GM12878 (cell line): ENCODE results near the gene PKD1. TPM values are rescaled to one million over a fixed set of nuclear protein-coding genes. Genes with fewer than 3 reads are reported as not detected.
A peak's percentile ranks its signal among the peaks of the same experiment; 100 is the strongest.

Source experiments
- ATAC-seq: fragments of 200-7000 bp; cut with Tn5 transposase; 3 replicates; pipeline ENCODE4 v1.9.1; 2020; ENCODE audit warnings: mild to moderate bottlenecking, moderate library complexity
- BruUV-seq: library from RNA; stranded (reverse); fragments of 400-500 nt; replicated peaks from 2 replicates; lab custom pipeline; 2021; lab: Mats Ljungman, UMichigan
- CTCF ChIA-PET: fragments of 300-600 bp; sonication (Branson Sonifier 250); formaldehyde crosslinking; extraction: SDS; loops from one replicate; lab custom pipeline; 2021; ENCODE audit warnings: inconsistent platforms; lab: Yijun Ruan, JAX
- POLR2A ChIA-PET: fragments of 350-600 bp; formaldehyde crosslinking; extraction: SDS; loops from one replicate; lab custom pipeline; 2021; ENCODE audit warnings: inconsistent platforms; lab: Charles Lee
- RAD21 ChIA-PET: fragments of 300-600 bp; sonication (Branson Sonifier 250); formaldehyde crosslinking; loops from one replicate; lab custom pipeline; 2023; ENCODE audit warnings: antibody characterized with exemption; ENCODE audit not compliant: unreplicated experiment; lab: Charles Lee
- SMC1A ChIA-PET: fragments of 300-600 bp; sonication (Branson Sonifier 250); formaldehyde crosslinking; loops from one replicate; lab custom pipeline; 2023; ENCODE audit not compliant: unreplicated experiment, uncharacterized antibody; lab: Charles Lee
- DNase-seq: peaks from one replicate; pipeline ENCODE4 v3.0.0-alpha.2; 2011; ENCODE audit warnings: low read depth, low spot score
- FAIRE-seq: peaks from 3 replicates; lab custom pipeline; 2011; peaks lifted over from hg19 to GRCh38; lab: Jason Lieb, UNC
- H2AFZ ChIP-seq: 2 replicates; pipeline ENCODE4 v1.6.0; 2011; ENCODE audit warnings: low read depth, low read length, control low read depth; ENCODE audit not compliant: control insufficient read depth
- H3K27ac ChIP-seq: 2 replicates; pipeline ENCODE4 v1.5.1; 2011; ENCODE audit warnings: control low read depth; ENCODE audit not compliant: control insufficient read depth, insufficient read depth
- H3K27me3 ChIP-seq, 2 experiments: replicated peaks in 1 of 2; 2 replicates each; pipeline versions ENCODE4 v1.6.0 to v1.6.1; 2011; ENCODE audit warnings: low read length in 1 of 2; ENCODE audit not compliant: control insufficient read depth in 2 of 2, insufficient read depth in 2 of 2
- H3K36me3 ChIP-seq, 2 experiments: 2 replicates each; pipeline ENCODE4 v1.5.1; 2011; ENCODE audit warnings: low read length in 1 of 2; ENCODE audit not compliant: control insufficient read depth in 2 of 2, insufficient read depth in 2 of 2
- H3K4me1 ChIP-seq: 2 replicates; pipeline ENCODE4 v1.6.1; 2011; ENCODE audit warnings: mild to moderate bottlenecking, low read length, moderate library complexity, mixed read lengths; ENCODE audit not compliant: control insufficient read depth, insufficient read depth
- H3K4me2 ChIP-seq: 2 replicates; pipeline ENCODE4 v1.6.0; 2011; ENCODE audit warnings: control low read depth; ENCODE audit not compliant: control insufficient read depth, insufficient read depth
- H3K4me3 ChIP-seq: fragments of 200-600 bp; sonication (generic); 2 replicates; pipeline ENCODE4 v1.5.1; 2016
- H3K79me2 ChIP-seq: 2 replicates; pipeline ENCODE4 v1.6.0; 2011; ENCODE audit warnings: low read length; ENCODE audit not compliant: control insufficient read depth, insufficient read depth
- H3K9ac ChIP-seq: 2 replicates; pipeline ENCODE4 v1.8.0; 2011; ENCODE audit warnings: low read length, control low read depth, mixed read lengths; ENCODE audit not compliant: control insufficient read depth, insufficient read depth
- H3K9me3 ChIP-seq: replicated peaks from 3 replicates; pipeline ENCODE4 v1.5.1; 2011; ENCODE audit warnings: mild to moderate bottlenecking, low read length; ENCODE audit not compliant: control insufficient read depth, insufficient read depth
- H4K20me1 ChIP-seq: 2 replicates; pipeline ENCODE4 v1.6.0; 2011; ENCODE audit not compliant: control insufficient read depth, insufficient read depth
- EGR1 ChIP-seq, 2 experiments: IDR thresholded peaks; 1 replicate in 1 of 2; 2 replicates in 1 of 2; pipeline ENCODE4 v1.6.1; 2011 to 2012; ENCODE audit warnings: low read depth in 2 of 2, low read length in 2 of 2, borderline replicate concordance in 1 of 2, mild to moderate bottlenecking in 1 of 2, moderate library complexity in 1 of 2
- WGBS: methylation state at CpG from one replicate; pipeline ENCODE4 v1.1.6; 2016; ENCODE audit warnings: low lambda C conversion rate; ENCODE audit not compliant: insufficient replicate concordance, insufficient coverage; ENCODE audit errors: missing lambda C conversion rate; 5-methylcytosine and 5-hydroxymethylcytosine counted together
- in situ Hi-C: fragments of 300-500 bp; cut with MboI; formaldehyde crosslinking; loops from 9 replicates; pipeline ENCODE4 v1.14.3; 2018; ENCODE audit warnings: mixed read lengths
- intact Hi-C: fragments of 100-400 bp; cut with micrococcal nuclease; formaldehyde crosslinking; loops from one replicate; pipeline ENCODE4 v1.14.2; 2022; ENCODE audit not compliant: unreplicated experiment
- polyA plus RNA-seq, 11 experiments: library from polyadenylated mRNA; depleted of rRNA in 4 of 11; unstranded in 6 of 11; stranded (reverse) in 5 of 11; fragments of >200 nt; fragmentation: Nextera tagmentation in 4 of 11; fragmentation: Illumina TruSeq in 1 of 11; extraction: Ambion mirVana in 4 of 11; extraction: Trizol in 1 of 11; gene quantifications; 1 replicate in 1 of 11; 2 replicates in 10 of 11; pipeline versions ENCODE4 v1.2.1 to v1.2.3, GENCODE V29; 2011 to 2016; ENCODE audit warnings: inconsistent platforms in 2 of 11, missing spikeins in 2 of 11, low read depth in 1 of 11
- total RNA-seq, 4 experiments: library from RNA; depleted of rRNA in 3 of 4; stranded (reverse); fragments of >200 nt in 3 of 4; fragmentation: Illumina TruSeq in 1 of 4; extraction: Trizol in 1 of 4; gene quantifications; 2 replicates each; pipeline versions ENCODE4 v1.2.1 to v1.2.3, GENCODE V29; 2013 to 2021
- TF ChIP-seq, protein P1 (sequence below), 3 experiments: IDR thresholded peaks in 2 of 3; conservative IDR thresholded peaks in 1 of 3; 2 replicates each; pipeline ENCODE4 v1.5.1; 2011; ENCODE audit warnings: low read depth in 3 of 3, low read length in 3 of 3, mild to moderate bottlenecking in 3 of 3, control low read depth in 2 of 3, moderate library complexity in 2 of 3, inconsistent platforms in 1 of 3, mixed read lengths in 1 of 3; ENCODE audit not compliant: control insufficient read depth in 2 of 3, insufficient read depth in 1 of 3; ENCODE audit errors: extremely low read depth in 1 of 3

The PKD1 gene
- total and polyA plus RNA-seq, 10 of the 15 experiments (the other 5 are each of a cell fraction or from before 2014, with no cell fraction given), result 0.11 to 62.0 (median 6.1) TPM

DNA sequence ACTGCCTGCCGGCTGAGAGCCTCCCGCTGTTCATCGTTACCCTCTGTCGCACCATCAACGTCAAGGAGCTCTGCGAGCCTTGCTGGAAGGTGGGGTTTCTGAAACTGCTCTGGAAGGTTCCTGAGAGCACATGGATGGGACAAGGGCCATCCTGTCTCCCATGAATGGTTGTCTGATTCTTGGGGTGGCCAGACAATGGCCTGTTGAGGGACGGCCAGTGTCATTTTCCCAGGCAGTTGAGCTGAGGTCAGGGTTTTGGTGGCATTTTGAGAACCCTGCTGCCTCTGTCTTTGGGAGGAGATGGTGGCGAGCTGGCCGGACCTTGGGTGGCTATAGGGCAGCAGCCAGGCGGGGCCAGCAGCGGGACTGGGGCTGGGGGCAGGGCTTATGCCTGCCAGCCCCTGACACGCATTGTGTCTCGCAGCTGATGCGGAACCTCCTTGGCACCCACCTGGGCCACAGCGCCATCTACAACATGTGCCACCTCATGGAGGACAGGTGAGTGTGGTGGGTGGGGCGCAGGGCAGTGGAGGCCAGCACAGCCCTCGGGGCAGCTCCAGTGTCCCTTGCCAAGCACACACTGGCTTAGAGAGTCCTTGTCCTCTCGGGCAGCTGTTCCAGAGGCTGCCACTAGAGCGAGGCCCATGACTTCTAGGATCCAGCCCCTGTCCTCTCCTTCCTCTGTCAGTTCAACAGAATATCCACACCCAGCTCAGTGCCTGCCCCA is 78.9 kb downstream of the PKD1 start:
- in situ Hi-C loops, result no loop called here
- H3K9ac ChIP-seq, result no peak overlapping the region
- intact Hi-C loops, result no loop called here

More for the DNA sequence above, 78.9 kb downstream of the PKD1 start:
- no peak for DNase-seq
- H3K4me1 ChIP-seq, result no peaks in the 10 kb centered on the region
- no peak for FAIRE-seq
- SMC1A ChIA-PET, result no interaction called here
- CTCF ChIA-PET, result interaction anchor here (1.7 kb wide), 1 partner anchor 34 kb away, joined by 6 read pairs; no protein-coding TSS in a partner anchor
- H3K9me3 ChIP-seq, result no peaks in the 10 kb centered on the region
- H3K4me3 ChIP-seq, result no peak overlapping the region
- no peak overlapping the region for H2AFZ ChIP-seq
- H3K27me3 ChIP-seq, result no peaks in the 10 kb centered on the region
- H3K79me2 ChIP-seq, result no peaks in the 10 kb centered on the region
- TF ChIP-seq EGR1 (IDR thresholded peaks at IDR 0.05; ENCODE audit: borderline replicate concordance in 1 of 2, low read depth in 2 of 2, low read length in 2 of 2), result no peak
- TF ChIP-seq, protein P1, sequence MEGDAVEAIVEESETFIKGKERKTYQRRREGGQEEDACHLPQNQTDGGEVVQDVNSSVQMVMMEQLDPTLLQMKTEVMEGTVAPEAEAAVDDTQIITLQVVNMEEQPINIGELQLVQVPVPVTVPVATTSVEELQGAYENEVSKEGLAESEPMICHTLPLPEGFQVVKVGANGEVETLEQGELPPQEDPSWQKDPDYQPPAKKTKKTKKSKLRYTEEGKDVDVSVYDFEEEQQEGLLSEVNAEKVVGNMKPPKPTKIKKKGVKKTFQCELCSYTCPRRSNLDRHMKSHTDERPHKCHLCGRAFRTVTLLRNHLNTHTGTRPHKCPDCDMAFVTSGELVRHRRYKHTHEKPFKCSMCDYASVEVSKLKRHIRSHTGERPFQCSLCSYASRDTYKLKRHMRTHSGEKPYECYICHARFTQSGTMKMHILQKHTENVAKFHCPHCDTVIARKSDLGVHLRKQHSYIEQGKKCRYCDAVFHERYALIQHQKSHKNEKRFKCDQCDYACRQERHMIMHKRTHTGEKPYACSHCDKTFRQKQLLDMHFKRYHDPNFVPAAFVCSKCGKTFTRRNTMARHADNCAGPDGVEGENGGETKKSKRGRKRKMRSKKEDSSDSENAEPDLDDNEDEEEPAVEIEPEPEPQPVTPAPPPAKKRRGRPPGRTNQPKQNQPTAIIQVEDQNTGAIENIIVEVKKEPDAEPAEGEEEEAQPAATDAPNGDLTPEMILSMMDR (IDR thresholded peaks at IDR 0.05 in 2 of 3, conservative IDR thresholded peaks at IDR 0.05 in 1 of 3; ENCODE audit: control insufficient read depth in 2 of 3, extremely low read depth in 1 of 3, insufficient read depth in 1 of 3, low read depth in 3 of 3, low read length in 3 of 3), result peak in 1 of 3 experiments; percentile 16; a peak in 1 of 6 replicates
- no peaks in the 10 kb centered on the region for H4K20me1 ChIP-seq
- no peak overlapping the region for H3K27ac ChIP-seq
- 75% methylated on average over 19 of the region's 19 CpGs for WGBS
- peaks cover 2 to 11% of the 10 kb centered on the region in 2 experiments; a peak in 2 of 4 replicates for H3K36me3 ChIP-seq
- BruUV-seq, result no TSS peak
- no peak; the same call in 2 of the 3 replicates for ATAC-seq
- POLR2A ChIA-PET, result no interaction called here
- no peak overlapping the region for H3K4me2 ChIP-seq
- RAD21 ChIA-PET, result no interaction called here
